ENCODE measurements around the gene PNPLA6. TPM values are rescaled to one million over a fixed set of nuclear protein-coding genes. Genes with fewer than 3 reads are reported as not detected.

Gene PNPLA6
- total and polyA plus RNA-seq, 3 experiments from 2014 or later: 17.1 to 117 (median 112) TPM

- H3K4me1 ChIP-seq (ENCODE audit: insufficient read depth, low read length): peaks cover 17% of the 10 kb centered on the region
- no peak for DNase-seq
- no peak overlapping the region for H3K4me3 ChIP-seq (ENCODE audit: low read length)
- no peaks in the 10 kb centered on the region for H3K36me3 ChIP-seq (ENCODE audit: insufficient read depth, low read length)
- POLR2A ChIA-PET: interaction anchor here (0.5 kb wide), 1 partner anchor 18 kb away, joined by 9 read pairs; no protein-coding TSS in a partner anchor
- no peaks in the 10 kb centered on the region for H3K9me3 ChIP-seq (ENCODE audit: low read length)
- Mint-ChIP-seq H3K4me1 (peaks cover 12 to 17% (median 14%) of the 10 kb centered on the region in 3 donors), H3K27me3 (peaks cover 0 to 2% of the 10 kb centered on the region in 2 donors), H3K4me3 (peak overlapping the region in 3 of 7 donors; percentile 28 to 64 (median 44)), H3K27ac (peak overlapping the region in 1 of 8 donors; percentile 88), H3K9me3 (no peaks in the 10 kb centered on the region), H3K36me3 (peaks cover 0 to 27% (median 0%) of the 10 kb centered on the region in 3 donors)
- H3K27me3 ChIP-seq (ENCODE audit: insufficient read depth, low read length, poor library complexity, severe bottlenecking): no peaks in the 10 kb centered on the region
- H3K27ac ChIP-seq (ENCODE audit: low read depth, low read length): no peak overlapping the region
- CTCF ChIA-PET: interaction anchor here (4.5 kb wide), 1 partner anchor 9 kb away, joined by 35 read pairs; the partner anchor contains the start of gene PNPLA6
Observed at GRCh38 chr19:7524523-7524922, 11.0 kb upstream of the PNPLA6 start.

- ChIA-PET POLR2A (interaction anchor here (0.5 kb wide), 2 partner anchors 19 to 387 kb away, joined by 4 to 9 read pairs; no protein-coding TSS in a partner anchor), CTCF (no interaction called here)
- H3K36me3 Mint-ChIP-seq: peaks cover 0 to 30% (median 0%) of the 10 kb centered on the region in 3 donors
Observed at GRCh38 chr19:7524992-7525739, 10.4 kb upstream of the PNPLA6 start.

GRCh38 chr19:7526059-7526929 lies 9.2 kb upstream of the PNPLA6 start:
- Mint-ChIP-seq H3K9me3 (no peaks in the 10 kb centered on the region), H3K27ac (no peak overlapping the region), H3K4me3 (peak overlapping the region in 2 of 7 donors; percentile 36 to 51), H3K27me3 (peaks cover 0 to 2% of the 10 kb centered on the region in 2 donors), H3K4me1 (peaks cover 12 to 17% (median 14%) of the 10 kb centered on the region in 3 donors), H3K36me3 (peaks cover 0 to 33% (median 1%) of the 10 kb centered on the region in 3 donors)
- Histone ChIP-seq H3K9me3 (ENCODE audit: low read length) (no peaks in the 10 kb centered on the region), H3K4me3 (ENCODE audit: low read length) (no peak overlapping the region), H3K27me3 (ENCODE audit: insufficient read depth, low read length, poor library complexity, severe bottlenecking) (no peaks in the 10 kb centered on the region), H3K27ac (ENCODE audit: low read depth, low read length) (no peak overlapping the region), H3K36me3 (ENCODE audit: insufficient read depth, low read length) (no peaks in the 10 kb centered on the region), H3K4me1 (ENCODE audit: insufficient read depth, low read length) (peaks cover 17% of the 10 kb centered on the region)
- ChIA-PET POLR2A (interaction anchor here (0.5 kb wide), 1 partner anchor 388 kb away, joined by 4 read pairs; no protein-coding TSS in a partner anchor), CTCF (no interaction called here)
- DNase-seq: no peak

More at GRCh38 chr19:7524992-7525739, 10.4 kb upstream of the PNPLA6 start:
- peaks cover 12 to 17% (median 14%) of the 10 kb centered on the region in 3 donors for H3K4me1 Mint-ChIP-seq
- peaks cover 0 to 2% of the 10 kb centered on the region in 2 donors for H3K27me3 Mint-ChIP-seq
- no peak for DNase-seq
- Histone ChIP-seq H3K36me3 (ENCODE audit: insufficient read depth, low read length) (no peaks in the 10 kb centered on the region), H3K4me1 (ENCODE audit: insufficient read depth, low read length) (peaks cover 17% of the 10 kb centered on the region), H3K27ac (ENCODE audit: low read depth, low read length) (no peak overlapping the region), H3K9me3 (ENCODE audit: low read length) (no peaks in the 10 kb centered on the region), H3K27me3 (ENCODE audit: insufficient read depth, low read length, poor library complexity, severe bottlenecking) (no peaks in the 10 kb centered on the region), H3K4me3 (ENCODE audit: low read length) (no peak overlapping the region)
- no peaks in the 10 kb centered on the region for H3K9me3 Mint-ChIP-seq
- H3K4me3 Mint-ChIP-seq: no peak overlapping the region
- peak overlapping the region in 1 of 8 donors; percentile 88 for H3K27ac Mint-ChIP-seq

- Histone ChIP-seq H3K9me3 (ENCODE audit: low read length) (no peaks in the 10 kb centered on the region), H3K27me3 (ENCODE audit: insufficient read depth, low read length, poor library complexity, severe bottlenecking) (no peaks in the 10 kb centered on the region), H3K4me3 (ENCODE audit: low read length) (no peak overlapping the region), H3K27ac (ENCODE audit: low read depth, low read length) (no peak overlapping the region), H3K36me3 (ENCODE audit: insufficient read depth, low read length) (no peaks in the 10 kb centered on the region), H3K4me1 (ENCODE audit: insufficient read depth, low read length) (peaks cover 11% of the 10 kb centered on the region)
- H3K27me3 Mint-ChIP-seq: no peaks in the 10 kb centered on the region
- H3K27ac Mint-ChIP-seq: no peak overlapping the region
- peaks cover 0 to 33% (median 2%) of the 10 kb centered on the region in 3 donors for H3K36me3 Mint-ChIP-seq
- CTCF ChIA-PET: no interaction called here
- no peak overlapping the region for H3K4me3 Mint-ChIP-seq
- H3K9me3 Mint-ChIP-seq: no peaks in the 10 kb centered on the region
- DNase-seq: no peak
- POLR2A ChIA-PET: no interaction called here
- H3K4me1 Mint-ChIP-seq: peaks cover 4 to 10% (median 6%) of the 10 kb centered on the region in 3 donors
Observed at GRCh38 chr19:7527516-7528191, 7.9 kb upstream of the PNPLA6 start.

GRCh38 chr19:7528192-7528519 lies 7.4 kb upstream of the PNPLA6 start:
- ChIA-PET CTCF (no interaction called here), POLR2A (no interaction called here)
- H3K27me3 ChIP-seq (ENCODE audit: insufficient read depth, low read length, poor library complexity, severe bottlenecking): no peaks in the 10 kb centered on the region
- H3K9me3 ChIP-seq (ENCODE audit: low read length): no peaks in the 10 kb centered on the region
- Mint-ChIP-seq H3K4me1 (peaks cover 4 to 10% (median 5%) of the 10 kb centered on the region in 3 donors), H3K27me3 (no peaks in the 10 kb centered on the region), H3K27ac (no peak overlapping the region), H3K4me3 (no peak overlapping the region), H3K36me3 (peaks cover 0 to 33% (median 2%) of the 10 kb centered on the region in 3 donors), H3K9me3 (no peaks in the 10 kb centered on the region)
- H3K36me3 ChIP-seq (ENCODE audit: insufficient read depth, low read length): no peaks in the 10 kb centered on the region
- peaks cover 6% of the 10 kb centered on the region for H3K4me1 ChIP-seq (ENCODE audit: insufficient read depth, low read length)
- no peak for DNase-seq
- H3K27ac ChIP-seq (ENCODE audit: low read depth, low read length): no peak overlapping the region
- H3K4me3 ChIP-seq (ENCODE audit: low read length): no peak overlapping the region

- Mint-ChIP-seq H3K27me3 (no peaks in the 10 kb centered on the region), H3K9me3 (no peaks in the 10 kb centered on the region), H3K36me3 (peaks cover 0 to 33% (median 2%) of the 10 kb centered on the region in 3 donors), H3K4me3 (peak overlapping the region in 1 of 7 donors; percentile 56), H3K27ac (no peak overlapping the region), H3K4me1 (peaks cover 0 to 7% (median 1%) of the 10 kb centered on the region in 3 donors)
- no peak for DNase-seq
- Histone ChIP-seq H3K4me3 (ENCODE audit: low read length) (no peak overlapping the region), H3K36me3 (ENCODE audit: insufficient read depth, low read length) (no peaks in the 10 kb centered on the region), H3K27ac (ENCODE audit: low read depth, low read length) (no peak overlapping the region), H3K9me3 (ENCODE audit: low read length) (no peaks in the 10 kb centered on the region), H3K4me1 (ENCODE audit: insufficient read depth, low read length) (peaks cover 6% of the 10 kb centered on the region), H3K27me3 (ENCODE audit: insufficient read depth, low read length, poor library complexity, severe bottlenecking) (no peaks in the 10 kb centered on the region)
- POLR2A ChIA-PET: no interaction called here
- CTCF ChIA-PET: no interaction called here
Observed at GRCh38 chr19:7528522-7529245, 6.8 kb upstream of the PNPLA6 start.

GRCh38 chr19:7529246-7529600 lies 6.3 kb upstream of the PNPLA6 start:
- DNase-seq: no peak
- H3K4me1 ChIP-seq (ENCODE audit: insufficient read depth, low read length): peaks cover 6% of the 10 kb centered on the region
- H3K9me3 ChIP-seq (ENCODE audit: low read length): no peaks in the 10 kb centered on the region
- H3K27ac ChIP-seq (ENCODE audit: low read depth, low read length): no peak overlapping the region
- Mint-ChIP-seq H3K36me3 (peaks cover 0 to 34% (median 2%) of the 10 kb centered on the region in 3 donors), H3K4me1 (peaks cover 0 to 10% (median 5%) of the 10 kb centered on the region in 3 donors), H3K9me3 (no peaks in the 10 kb centered on the region), H3K4me3 (peak overlapping the region in 1 of 7 donors; percentile 56), H3K27me3 (no peaks in the 10 kb centered on the region), H3K27ac (no peak overlapping the region)
- CTCF ChIA-PET: no interaction called here
- H3K4me3 ChIP-seq (ENCODE audit: low read length): no peak overlapping the region
- no peaks in the 10 kb centered on the region for H3K36me3 ChIP-seq (ENCODE audit: insufficient read depth, low read length)
- H3K27me3 ChIP-seq (ENCODE audit: insufficient read depth, low read length, poor library complexity, severe bottlenecking): no peaks in the 10 kb centered on the region
- POLR2A ChIA-PET: no interaction called here

Data from CD8-positive, alpha-beta memory T cell (primary cell).